Mucosa of rectum (tissue), 2 donors: ENCODE results near the gene ZBTB7B.
"Not testable (repeated sequence)": the region's sequence is repeated elsewhere in the genome, so short reads cannot be mapped to it uniquely, and the experiment has no call there.

Source experiments
- H3K27ac ChIP-seq, 2 donors: one replicate each; pipeline ENCODE4 v1.7.0; 2013; ENCODE audit warnings: inconsistent platforms in 2 of 2, low read depth in 2 of 2, low read length in 2 of 2
- H3K27me3 ChIP-seq, 2 donors: one replicate each; pipeline ENCODE4 v1.7.0; 2013; ENCODE audit warnings: low read length in 2 of 2; ENCODE audit not compliant: control insufficient read depth in 2 of 2, insufficient read depth in 2 of 2
- H3K36me3 ChIP-seq, 2 donors: one replicate each; pipeline ENCODE4 v1.7.0; 2013; ENCODE audit warnings: low read length in 2 of 2; ENCODE audit not compliant: control insufficient read depth in 2 of 2, insufficient read depth in 2 of 2
- H3K4me1 ChIP-seq, 2 donors: one replicate each; pipeline ENCODE4 v1.7.0; 2013; ENCODE audit warnings: low read length in 2 of 2, mild to moderate bottlenecking in 1 of 2; ENCODE audit not compliant: control insufficient read depth in 2 of 2, insufficient read depth in 2 of 2
- H3K4me3 ChIP-seq, 2 donors: one replicate each; pipeline ENCODE4 v1.7.0; 2013; ENCODE audit warnings: low read length in 2 of 2
- H3K9ac ChIP-seq, 2 donors: one replicate each; pipeline ENCODE4 v1.7.0; 2013; ENCODE audit warnings: low read length in 2 of 2, low read depth in 1 of 2, mild to moderate bottlenecking in 1 of 2
- H3K9me3 ChIP-seq, 2 donors: one replicate each; pipeline ENCODE4 v1.7.0; 2013; ENCODE audit warnings: low read length in 2 of 2; ENCODE audit not compliant: control insufficient read depth in 2 of 2
- donor health status: healthy.
- donor health status: Normal muscosa, but diverticular disease.

ZBTB7B gene

GRCh38 chr1:154987326-154987725 is 15.3 kb upstream of the ZBTB7B start:
- Histone ChIP-seq H3K9me3 (no peaks in the 10 kb centered on the region), H3K27me3 (no peaks in the 10 kb centered on the region), H3K36me3 (peaks cover 9 to 33% of the 10 kb centered on the region in 2 donors), H3K9ac (no peak overlapping the region), H3K4me3 (no peak overlapping the region), H3K4me1 (peaks cover 16 to 19% of the 10 kb centered on the region in 2 donors), H3K27ac (no peak overlapping the region)

- peaks cover 9 to 35% of the 10 kb centered on the region in 2 donors for H3K36me3 ChIP-seq
- H3K27me3 ChIP-seq = no peaks in the 10 kb centered on the region
- no peak overlapping the region for H3K4me3 ChIP-seq
- no peaks in the 10 kb centered on the region for H3K9me3 ChIP-seq
- peaks cover 11 to 16% of the 10 kb centered on the region in 2 donors for H3K4me1 ChIP-seq
- H3K9ac ChIP-seq = no peak overlapping the region
- H3K27ac ChIP-seq = no peak overlapping the region
Observed at GRCh38 chr1:154988058-154988954, 14.3 kb upstream of the ZBTB7B start.

- peaks cover 9 to 35% of the 10 kb centered on the region in 2 donors for H3K36me3 ChIP-seq
- no peaks in the 10 kb centered on the region for H3K9me3 ChIP-seq
- no peak overlapping the region for H3K27ac ChIP-seq
- no peak overlapping the region for H3K4me3 ChIP-seq
- H3K27me3 ChIP-seq = no peaks in the 10 kb centered on the region
- H3K9ac ChIP-seq = no peak overlapping the region
- H3K4me1 ChIP-seq = peaks cover 3 to 8% of the 10 kb centered on the region in 2 donors
Observed at GRCh38 chr1:154989195-154989860, 13.3 kb upstream of the ZBTB7B start.

GRCh38 chr1:154990276-154990675 is 12.3 kb upstream of the ZBTB7B start:
- H3K36me3 ChIP-seq = peaks cover 9 to 35% of the 10 kb centered on the region in 2 donors
- peaks cover 3 to 5% of the 10 kb centered on the region in 2 donors for H3K4me1 ChIP-seq

GRCh38 chr1:154992721-154993571 is 9.7 kb upstream of the ZBTB7B start:
- H3K36me3 ChIP-seq = peaks cover 9 to 28% of the 10 kb centered on the region in 2 donors
- H3K27me3 ChIP-seq = no peaks in the 10 kb centered on the region
- peaks cover 5 to 9% of the 10 kb centered on the region in 2 donors for H3K4me1 ChIP-seq
- no peaks in the 10 kb centered on the region for H3K9me3 ChIP-seq
- no peak overlapping the region for H3K4me3 ChIP-seq
- H3K9ac ChIP-seq = no peak overlapping the region
- no peak overlapping the region for H3K27ac ChIP-seq

More at GRCh38 chr1:154990276-154990675, 12.3 kb upstream of the ZBTB7B start:
- Histone ChIP-seq H3K9me3 (no peaks in the 10 kb centered on the region), H3K27me3 (no peaks in the 10 kb centered on the region), H3K27ac (no peak overlapping the region), H3K4me3 (no peak overlapping the region), H3K9ac (no peak overlapping the region)

- H3K36me3 ChIP-seq = peaks cover 4 to 20% of the 10 kb centered on the region in 2 donors
- no peak within 1 kb of the TSS for H3K4me3 ChIP-seq
- peaks cover 5 to 9% of the 10 kb centered on the region in 2 donors for H3K4me1 ChIP-seq
- H3K27ac ChIP-seq = no peak within 1 kb of the TSS
- no peaks in the 10 kb centered on the region for H3K27me3 ChIP-seq
- no peak within 1 kb of the TSS for H3K9ac ChIP-seq
- H3K9me3 ChIP-seq = no peaks in the 10 kb centered on the region
Observed at GRCh38 chr1:154993572-154994268, 8.9 kb upstream of the ZBTB7B start, which contains the start of gene LENEP. LENEP (plus strand) TSS chr1:154993586; CDS start chr1:154993608, 22 bp downstream.

- peaks cover 4 to 15% of the 10 kb centered on the region in 2 donors for H3K36me3 ChIP-seq
Observed at GRCh38 chr1:154994269-154994587, 8.4 kb upstream of the ZBTB7B start.

GRCh38 chr1:154994591-154994990 is 8.0 kb upstream of the ZBTB7B start:
- Histone ChIP-seq H3K4me3 (no peak overlapping the region), H3K27me3 (no peaks in the 10 kb centered on the region), H3K36me3 (peaks cover 4 to 11% of the 10 kb centered on the region in 2 donors), H3K4me1 (peaks cover 2 to 12% of the 10 kb centered on the region in 2 donors), H3K9me3 (no peaks in the 10 kb centered on the region), H3K27ac (no peak overlapping the region), H3K9ac (no peak overlapping the region)

More at GRCh38 chr1:154994269-154994587, 8.4 kb upstream of the ZBTB7B start:
- Histone ChIP-seq H3K9me3 (no peaks in the 10 kb centered on the region), H3K9ac (no peak overlapping the region), H3K27me3 (no peaks in the 10 kb centered on the region), H3K4me3 (no peak overlapping the region), H3K27ac (no peak overlapping the region), H3K4me1 (peaks cover 4 to 13% of the 10 kb centered on the region in 2 donors)

- not testable (repeated sequence) for H3K27me3 ChIP-seq, H3K9ac ChIP-seq, H3K4me3 ChIP-seq, H3K36me3 ChIP-seq, H3K27ac ChIP-seq, H3K9me3 ChIP-seq
- H3K4me1 ChIP-seq = peaks cover 8 to 19% of the 10 kb centered on the region in 2 donors
Observed at GRCh38 chr1:154995301-154995983, 7.2 kb upstream of the ZBTB7B start.
